HG03432 (cell line): Measurements from ENCODE around the gene PCDHGA9.
A peak's percentile ranks its signal among the peaks of the same experiment; 100 is the strongest.
"Not testable (repeated sequence)": the region's sequence is repeated elsewhere in the genome, so short reads cannot be mapped to it uniquely, and the experiment has no call there.

Source experiments
- ATAC-seq: cut with Tn5 transposase; IDR thresholded peaks from one replicate; pipeline ENCODE4 v1.9.1; 2021; ENCODE audit warnings: mild to moderate bottlenecking, moderate library complexity; ENCODE audit not compliant: unreplicated experiment

The PCDHGA9 gene

DNA sequence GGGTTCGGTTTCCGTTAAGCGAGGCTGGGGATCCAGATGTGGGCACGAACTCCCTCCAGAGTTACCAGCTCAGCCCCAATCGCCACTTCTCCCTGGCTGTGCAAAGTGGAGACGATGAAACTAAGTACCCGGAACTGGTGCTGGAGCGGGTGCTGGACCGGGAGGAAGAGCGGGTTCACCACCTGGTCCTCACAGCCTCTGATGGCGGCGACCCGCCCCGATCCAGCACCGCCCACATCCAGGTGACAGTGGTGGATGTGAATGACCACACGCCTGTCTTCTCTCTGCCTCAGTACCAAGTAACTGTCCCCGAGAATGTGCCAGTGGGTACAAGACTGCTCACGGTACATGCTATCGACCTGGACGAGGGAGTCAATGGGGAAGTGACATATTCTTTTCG, 19.2 kb upstream of the PCDHGA9 start:
- ATAC-seq: no peak

DNA sequence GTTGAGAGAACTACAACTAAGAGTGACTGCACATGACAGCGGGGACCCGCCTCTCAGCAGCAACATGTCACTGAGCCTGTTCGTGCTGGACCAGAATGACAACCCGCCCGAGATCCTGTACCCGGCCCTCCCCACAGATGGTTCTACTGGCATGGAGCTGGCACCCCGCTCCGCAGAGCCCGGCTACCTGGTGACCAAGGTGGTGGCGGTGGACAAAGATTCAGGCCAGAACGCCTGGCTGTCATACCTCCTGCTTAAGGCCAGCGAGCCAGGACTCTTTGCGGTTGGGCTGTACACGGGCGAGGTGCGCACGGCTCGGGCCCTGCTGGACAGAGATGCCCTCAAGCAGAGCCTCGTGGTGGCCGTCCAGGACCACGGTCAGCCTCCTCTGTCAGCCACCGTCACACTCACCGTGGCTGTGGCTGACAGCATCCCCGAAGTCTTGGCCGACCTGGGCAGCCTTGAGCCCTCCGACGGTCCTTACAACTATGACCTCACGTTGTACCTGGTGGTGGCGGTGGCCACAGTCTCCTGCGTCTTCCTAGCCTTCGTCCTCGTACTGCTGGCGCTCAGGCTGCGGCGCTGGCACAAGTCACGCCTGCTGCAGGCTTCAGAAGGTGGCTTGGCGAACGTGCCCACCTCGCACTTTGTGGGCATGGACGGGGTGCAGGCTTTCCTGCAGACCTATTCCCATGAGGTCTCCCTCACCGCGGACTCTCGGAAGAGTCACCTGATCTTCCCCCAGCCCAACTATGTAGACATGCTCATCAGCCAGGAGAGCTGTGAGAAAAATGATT, 17.9 kb upstream of the PCDHGA9 start:
- no peak for ATAC-seq

DNA sequence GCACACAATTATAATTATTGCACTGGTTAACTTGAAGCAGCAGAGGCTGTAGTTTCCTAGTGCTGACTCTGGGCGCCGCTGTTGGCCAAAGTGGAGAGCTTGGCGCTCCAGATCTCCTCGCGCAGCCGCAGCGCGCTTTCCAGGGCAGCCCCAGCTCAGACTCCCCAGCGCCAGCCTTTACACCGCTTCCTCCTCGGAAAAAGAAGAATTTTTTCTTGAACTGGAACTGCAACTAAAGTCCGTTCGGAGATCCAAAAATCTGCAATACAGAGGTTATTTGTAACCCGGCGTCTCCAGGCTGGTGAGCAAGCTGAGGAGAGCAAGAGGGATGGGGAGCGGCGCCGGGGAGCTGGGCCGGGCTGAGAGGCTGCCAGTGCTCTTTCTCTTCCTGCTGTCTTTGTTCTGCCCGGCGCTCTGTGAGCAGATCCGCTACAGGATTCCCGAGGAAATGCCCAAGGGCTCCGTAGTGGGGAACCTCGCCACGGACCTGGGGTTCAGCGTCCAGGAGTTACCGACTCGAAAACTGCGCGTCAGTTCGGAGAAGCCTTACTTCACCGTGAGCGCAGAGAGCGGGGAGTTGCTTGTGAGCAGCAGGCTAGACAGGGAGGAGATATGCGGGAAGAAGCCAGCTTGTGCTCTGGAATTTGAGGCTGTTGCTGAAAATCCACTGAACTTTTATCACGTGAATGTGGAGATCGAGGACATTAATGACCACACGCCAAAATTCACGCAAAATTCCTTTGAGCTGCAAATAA, 14.8 kb upstream of the PCDHGA9 start, which contains the start of gene PCDHGB4:
PCDHGB4 (plus strand) TSS at position 142 of the 755 bp plus-strand sequence; CDS start at position 329, 187 bp downstream.
- peak; percentile 91 for ATAC-seq

DNA sequence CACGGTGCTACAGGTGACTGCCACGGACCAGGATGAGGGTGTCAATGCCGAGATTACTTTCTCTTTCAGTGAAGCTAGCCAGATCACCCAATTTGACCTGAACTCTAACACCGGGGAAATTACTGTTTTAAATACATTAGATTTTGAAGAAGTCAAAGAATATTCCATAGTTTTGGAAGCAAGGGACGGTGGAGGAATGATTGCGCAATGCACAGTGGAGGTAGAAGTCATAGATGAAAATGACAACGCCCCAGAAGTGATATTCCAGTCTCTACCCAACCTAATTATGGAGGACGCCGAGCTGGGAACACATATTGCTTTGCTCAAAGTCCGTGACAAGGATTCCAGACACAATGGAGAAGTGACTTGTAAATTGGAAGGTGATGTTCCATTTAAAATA, 13.9 kb upstream of the PCDHGA9 start:
- ATAC-seq: no peak

DNA sequence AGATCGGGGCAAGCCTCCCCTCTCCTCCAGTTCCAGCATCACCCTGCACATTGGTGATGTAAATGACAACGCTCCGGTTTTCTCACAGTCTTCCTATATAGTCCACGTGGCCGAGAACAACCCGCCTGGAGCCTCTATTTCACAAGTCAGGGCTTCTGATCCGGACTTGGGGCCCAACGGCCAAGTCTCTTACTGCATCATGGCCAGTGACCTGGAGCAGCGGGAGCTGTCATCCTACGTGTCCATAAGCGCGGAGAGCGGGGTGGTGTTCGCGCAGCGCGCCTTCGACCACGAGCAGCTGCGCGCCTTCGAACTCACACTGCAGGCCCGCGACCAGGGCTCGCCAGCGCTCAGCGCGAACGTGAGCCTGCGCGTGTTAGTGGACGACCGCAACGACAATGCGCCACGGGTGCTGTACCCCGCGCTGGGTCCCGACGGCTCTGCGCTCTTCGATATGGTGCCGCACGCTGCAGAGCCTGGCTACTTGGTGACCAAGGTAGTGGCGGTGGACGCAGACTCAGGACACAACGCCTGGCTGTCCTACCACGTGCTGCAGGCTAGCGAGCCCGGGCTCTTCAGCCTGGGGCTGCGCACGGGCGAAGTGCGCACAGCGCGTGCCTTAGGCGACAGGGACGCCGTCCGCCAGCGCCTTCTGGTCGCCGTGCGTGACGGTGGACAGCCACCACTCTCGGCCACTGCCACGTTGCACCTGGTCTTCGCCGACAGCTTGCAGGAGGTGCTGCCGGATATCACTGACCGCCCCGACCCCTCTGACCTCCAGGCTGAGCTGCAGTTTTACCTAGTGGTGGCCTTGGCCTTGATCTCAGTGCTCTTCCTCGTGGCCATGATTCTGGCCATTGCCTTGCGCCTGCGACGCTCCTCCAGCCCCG, 13.2 kb upstream of the PCDHGA9 start:
- no peak for ATAC-seq

DNA sequence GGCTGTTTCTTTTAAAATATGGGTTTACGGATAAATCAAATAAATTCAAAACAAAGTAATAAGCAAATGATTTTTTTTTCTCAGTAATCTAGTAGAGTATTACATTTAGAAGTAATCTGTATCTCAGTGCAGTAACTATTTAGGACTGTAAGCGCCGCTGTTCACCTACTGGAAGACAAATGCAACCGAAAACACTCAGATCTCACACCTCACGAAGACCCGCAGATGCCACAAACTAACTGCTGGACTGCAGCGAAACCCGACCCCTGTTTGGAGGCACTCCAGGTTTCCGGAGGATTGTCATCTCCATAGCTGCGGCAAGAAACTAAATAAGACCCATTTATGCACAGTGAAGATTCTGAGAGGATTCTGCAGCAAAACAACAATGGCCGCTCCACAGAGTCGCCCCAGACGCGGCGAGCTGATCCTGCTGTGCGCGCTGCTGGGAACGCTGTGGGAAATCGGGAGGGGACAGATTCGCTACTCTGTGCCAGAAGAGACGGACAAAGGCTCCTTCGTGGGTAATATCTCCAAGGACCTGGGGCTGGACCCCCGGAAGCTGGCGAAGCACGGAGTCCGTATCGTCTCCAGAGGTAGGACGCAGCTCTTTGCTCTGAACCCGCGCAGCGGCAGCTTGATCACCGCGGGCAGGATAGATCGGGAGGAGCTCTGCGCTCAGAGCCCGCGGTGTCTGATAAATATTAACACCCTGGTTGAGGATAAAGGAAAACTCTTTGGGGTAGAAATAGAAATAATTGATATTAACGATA, 10.0 kb upstream of the PCDHGA9 start, which contains the start of gene PCDHGA8:
PCDHGA8 (plus strand) TSS at position 205 of the 770 bp plus-strand sequence; CDS start at position 386, 181 bp downstream.
- ATAC-seq: no peak

DNA sequence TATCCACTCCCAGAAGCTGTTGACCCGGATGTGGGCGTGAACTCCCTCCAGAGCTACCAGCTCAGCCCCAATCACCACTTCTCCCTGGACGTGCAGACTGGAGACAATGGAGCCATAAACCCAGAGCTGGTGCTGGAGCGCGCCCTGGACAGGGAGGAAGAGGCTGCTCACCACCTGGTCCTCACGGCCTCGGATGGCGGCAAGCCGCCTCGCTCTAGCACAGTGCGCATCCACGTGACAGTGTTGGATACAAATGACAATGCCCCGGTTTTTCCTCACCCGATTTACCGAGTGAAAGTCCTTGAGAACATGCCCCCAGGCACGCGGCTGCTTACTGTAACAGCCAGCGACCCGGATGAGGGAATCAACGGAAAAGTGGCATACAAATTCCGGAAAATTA, 9.3 kb upstream of the PCDHGA9 start:
- ATAC-seq: no peak

DNA sequence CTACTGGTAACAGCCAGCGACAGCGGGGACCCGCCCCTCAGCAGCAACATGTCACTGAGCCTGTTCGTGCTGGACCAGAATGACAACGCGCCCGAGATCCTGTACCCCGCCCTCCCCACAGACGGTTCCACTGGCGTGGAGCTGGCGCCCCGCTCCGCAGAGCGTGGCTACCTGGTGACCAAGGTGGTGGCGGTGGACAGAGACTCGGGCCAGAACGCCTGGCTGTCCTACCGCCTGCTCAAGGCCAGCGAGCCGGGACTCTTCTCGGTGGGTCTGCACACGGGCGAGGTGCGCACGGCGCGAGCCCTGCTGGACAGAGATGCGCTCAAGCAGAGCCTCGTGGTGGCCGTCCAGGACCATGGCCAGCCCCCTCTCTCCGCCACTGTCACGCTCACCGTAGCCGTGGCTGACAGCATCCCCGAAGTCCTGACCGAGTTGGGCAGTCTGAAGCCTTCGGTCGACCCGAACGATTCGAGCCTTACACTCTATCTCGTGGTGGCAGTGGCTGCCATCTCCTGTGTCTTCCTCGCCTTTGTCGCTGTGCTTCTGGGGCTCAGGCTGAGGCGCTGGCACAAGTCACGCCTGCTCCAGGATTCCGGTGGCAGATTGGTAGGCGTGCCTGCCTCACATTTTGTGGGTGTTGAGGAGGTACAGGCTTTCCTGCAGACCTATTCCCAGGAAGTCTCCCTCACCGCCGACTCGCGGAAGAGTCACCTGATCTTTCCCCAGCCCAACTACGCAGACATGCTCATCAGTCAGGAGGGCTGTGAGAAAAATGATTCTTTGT, 8.0 kb upstream of the PCDHGA9 start:
- ATAC-seq: not testable (repeated sequence)

DNA sequence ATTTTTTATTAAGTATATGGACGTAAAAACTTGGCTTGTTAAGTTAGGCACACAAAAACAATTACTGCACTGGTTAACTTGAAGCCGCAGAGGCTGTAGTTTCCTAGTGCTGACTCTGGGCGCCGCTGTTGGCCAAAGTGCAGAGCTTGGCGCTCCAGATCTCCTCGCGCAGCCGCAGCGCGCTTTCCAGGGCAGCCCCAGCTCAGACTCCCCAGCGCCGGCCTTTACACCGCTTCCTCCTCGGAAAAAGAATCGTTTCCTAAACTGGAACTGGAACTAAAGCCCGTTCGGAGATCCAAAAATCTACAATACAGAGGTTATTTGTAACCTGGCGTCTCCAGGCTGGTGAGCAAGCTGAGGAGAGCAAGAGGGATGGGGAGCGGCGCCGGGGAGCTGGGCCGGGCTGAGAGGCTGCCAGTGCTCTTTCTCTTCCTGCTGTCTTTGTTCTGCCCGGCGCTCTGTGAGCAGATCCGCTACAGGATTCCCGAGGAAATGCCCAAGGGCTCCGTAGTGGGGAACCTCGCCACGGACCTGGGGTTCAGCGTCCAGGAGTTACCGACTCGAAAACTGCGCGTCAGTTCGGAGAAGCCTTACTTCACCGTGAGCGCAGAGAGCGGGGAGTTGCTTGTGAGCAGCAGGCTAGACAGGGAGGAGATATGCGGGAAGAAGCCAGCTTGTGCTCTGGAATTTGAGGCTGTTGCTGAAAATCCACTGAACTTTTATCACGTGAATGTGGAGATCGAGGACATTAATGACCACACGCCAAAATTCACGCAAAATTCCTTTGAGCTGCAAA, 4.6 kb upstream of the PCDHGA9 start, which contains the start of gene PCDHGB5:
PCDHGB5 (plus strand) TSS at position 192 of the 796 bp plus-strand sequence; CDS start at position 373, 181 bp downstream.
- peak; percentile 99 for ATAC-seq

DNA sequence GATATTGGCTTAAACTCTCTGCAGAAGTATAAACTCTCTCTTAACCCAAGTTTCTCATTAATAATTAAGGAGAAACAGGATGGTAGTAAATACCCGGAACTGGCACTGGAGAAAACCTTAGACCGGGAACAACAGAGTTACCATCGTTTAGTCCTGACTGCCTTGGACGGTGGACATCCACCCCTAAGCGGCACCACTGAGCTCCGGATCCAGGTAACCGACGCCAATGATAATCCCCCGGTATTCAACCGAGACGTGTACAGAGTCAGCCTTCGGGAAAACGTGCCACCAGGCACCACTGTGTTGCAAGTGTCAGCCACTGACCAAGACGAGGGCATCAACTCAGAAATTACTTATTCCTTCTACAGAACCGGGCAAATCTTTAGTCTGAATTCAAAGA, 4.0 kb upstream of the PCDHGA9 start:
- ATAC-seq: no peak

DNA sequence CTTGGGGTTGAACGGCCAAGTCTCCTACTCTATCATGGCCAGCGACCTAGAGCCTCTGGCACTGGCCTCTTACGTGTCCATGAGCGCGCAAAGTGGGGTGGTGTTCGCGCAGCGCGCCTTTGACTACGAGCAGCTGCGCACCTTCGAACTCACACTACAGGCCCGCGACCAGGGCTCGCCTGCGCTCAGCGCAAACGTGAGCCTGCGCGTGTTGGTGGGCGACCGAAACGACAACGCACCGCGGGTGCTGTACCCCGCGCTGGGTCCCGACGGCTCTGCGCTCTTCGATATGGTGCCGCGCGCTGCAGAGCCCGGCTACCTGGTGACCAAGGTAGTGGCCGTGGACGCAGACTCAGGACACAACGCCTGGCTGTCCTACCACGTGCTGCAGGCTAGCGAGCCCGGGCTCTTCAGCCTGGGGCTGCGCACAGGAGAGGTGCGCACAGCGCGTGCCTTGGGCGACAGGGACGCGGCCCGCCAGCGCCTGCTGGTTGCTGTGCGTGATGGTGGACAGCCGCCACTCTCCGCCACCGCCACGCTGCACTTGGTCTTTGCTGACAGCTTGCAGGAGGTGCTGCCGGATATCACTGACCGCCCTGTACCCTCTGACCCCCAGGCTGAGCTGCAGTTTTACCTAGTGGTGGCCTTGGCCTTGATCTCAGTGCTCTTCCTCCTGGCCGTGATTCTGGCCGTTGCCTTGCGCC, 2.9 kb upstream of the PCDHGA9 start:
- no peak for ATAC-seq

DNA sequence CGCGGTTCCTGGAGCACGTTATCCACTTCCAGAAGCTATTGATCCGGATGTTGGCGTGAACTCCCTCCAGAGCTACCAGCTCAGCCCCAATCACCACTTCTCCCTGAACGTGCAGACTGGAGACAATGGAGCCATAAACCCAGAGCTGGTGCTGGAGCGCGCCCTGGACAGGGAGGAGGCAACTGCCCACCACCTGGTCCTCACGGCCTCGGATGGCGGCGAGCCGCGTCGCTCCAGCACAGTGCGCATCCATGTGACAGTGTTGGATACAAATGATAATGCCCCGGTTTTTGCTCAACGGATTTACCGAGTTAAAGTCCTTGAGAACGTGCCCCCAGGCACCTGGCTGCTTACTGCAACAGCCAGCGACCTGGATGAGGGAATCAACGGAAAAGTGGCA, 809 bp downstream of the PCDHGA9 start:
- no peak for ATAC-seq

DNA sequence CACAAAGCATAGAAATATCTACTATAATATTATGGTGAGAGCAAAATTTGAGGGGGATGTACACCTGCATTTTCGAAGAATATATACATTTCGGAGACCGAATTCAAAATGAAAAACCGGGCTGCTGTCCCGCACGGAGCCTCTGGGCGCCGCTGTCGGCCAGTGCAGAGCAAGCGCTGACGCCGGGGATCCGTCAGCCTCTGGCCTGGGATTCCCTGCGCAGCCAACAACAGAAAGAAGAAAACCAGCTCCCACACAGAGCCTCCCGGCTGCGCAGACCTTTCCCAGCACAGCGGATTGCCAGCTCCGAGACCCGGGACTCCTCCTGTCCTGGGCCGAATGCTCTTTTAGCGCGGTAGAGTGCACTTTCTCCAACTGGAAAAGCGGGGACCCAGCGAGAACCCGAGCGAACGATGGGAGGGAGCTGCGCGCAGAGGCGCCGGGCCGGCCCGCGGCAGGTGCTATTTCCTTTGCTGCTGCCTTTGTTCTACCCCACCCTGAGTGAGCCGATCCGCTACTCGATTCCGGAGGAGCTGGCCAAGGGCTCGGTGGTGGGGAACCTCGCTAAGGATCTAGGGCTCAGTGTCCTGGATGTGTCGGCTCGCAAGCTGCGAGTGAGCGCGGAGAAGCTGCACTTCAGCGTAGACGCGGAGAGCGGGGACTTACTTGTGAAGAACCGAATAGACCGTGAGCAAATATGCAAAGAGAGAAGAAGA, 5.4 kb downstream of the PCDHGA9 start, which contains the start of gene PCDHGB6:
PCDHGB6 (plus strand) TSS at position 232 of the 716 bp plus-strand sequence; CDS start at position 414, 182 bp downstream.
- peak; percentile 81 for ATAC-seq

DNA sequence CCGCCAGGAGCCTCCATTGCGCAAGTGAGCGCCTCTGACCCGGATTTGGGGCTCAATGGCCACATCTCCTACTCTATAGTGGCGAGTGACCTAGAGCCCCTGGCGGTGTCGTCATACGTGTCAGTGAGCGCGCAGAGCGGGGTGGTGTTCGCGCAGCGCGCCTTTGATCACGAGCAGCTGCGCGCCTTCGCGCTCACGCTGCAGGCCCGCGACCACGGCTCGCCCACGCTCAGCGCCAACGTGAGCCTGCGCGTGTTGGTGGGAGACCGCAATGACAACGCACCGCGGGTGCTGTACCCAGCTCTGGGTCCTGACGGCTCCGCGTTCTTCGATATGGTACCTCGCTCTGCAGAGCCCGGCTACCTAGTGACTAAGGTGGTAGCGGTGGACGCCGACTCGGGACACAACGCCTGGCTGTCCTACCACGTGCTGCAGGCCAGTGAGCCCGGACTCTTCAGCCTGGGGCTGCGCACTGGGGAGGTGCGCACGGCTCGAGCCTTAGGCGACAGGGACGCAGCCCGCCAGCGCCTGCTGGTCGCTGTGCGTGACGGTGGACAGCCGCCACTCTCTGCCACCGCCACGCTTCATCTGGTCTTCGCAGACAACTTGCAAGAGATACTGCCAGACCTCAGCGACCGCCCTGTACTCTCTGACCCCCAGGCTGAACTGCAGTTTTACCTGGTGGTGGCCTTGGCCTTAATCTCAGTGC, 7.2 kb downstream of the PCDHGA9 start:
- no peak for ATAC-seq

DNA sequence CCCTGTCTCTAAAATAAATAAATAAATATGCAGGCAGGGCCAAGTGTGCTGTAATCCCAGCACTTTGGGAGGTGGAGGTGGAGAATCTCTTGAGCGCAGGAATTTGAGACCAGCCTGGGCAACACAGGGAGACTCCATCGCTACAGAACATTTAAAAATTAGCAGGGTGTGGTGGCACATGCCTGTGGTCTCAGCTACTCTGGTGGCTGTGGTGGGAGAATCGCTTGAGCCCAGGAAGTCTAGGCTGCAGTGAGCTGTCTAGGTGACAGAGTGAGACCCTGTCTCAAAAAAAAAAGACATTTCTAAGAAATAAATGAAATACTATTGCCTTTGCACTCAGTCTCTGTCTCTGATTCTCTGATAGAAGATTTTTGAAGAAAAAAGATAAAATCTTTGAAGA, 9.0 kb downstream of the PCDHGA9 start:
- ATAC-seq: no peak

DNA sequence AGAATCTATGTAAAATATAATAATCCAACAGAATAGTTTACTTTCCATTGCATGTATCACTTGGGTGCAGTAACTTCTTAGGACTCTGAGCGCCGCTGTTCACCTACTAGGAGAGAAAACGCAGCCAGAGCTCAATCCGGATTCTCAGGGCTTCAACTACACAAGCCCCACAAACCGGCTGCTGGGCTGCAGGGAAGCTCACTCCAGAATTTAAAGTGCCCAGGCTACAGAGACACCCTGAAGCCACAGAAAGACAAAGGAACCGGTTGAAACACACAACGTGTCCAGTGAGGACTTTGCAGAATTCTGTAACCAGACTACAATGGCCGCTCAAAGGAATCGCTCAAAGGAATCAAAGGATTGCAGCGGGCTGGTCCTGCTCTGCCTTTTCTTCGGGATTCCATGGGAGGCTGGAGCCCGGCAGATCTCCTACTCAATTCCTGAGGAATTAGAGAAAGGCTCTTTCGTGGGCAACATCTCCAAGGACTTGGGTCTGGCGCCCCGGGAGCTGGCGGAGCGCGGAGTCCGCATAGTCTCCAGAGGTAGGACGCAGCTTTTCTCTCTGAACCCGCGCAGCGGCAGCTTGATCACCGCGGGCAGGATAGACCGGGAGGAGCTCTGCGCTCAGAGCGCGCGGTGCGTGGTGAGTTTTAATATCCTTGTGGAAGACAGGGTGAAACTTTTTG, 10.4 kb downstream of the PCDHGA9 start, which contains the start of gene PCDHGA10:
PCDHGA10 (plus strand) TSS at position 134 of the 686 bp plus-strand sequence; CDS start at position 323, 189 bp downstream.
- ATAC-seq: peak; percentile 72
